Keratinocyte (primary cell): ENCODE results near the gene ZER1.

Experiments
- CTCF ChIP-seq, 3 experiments: IDR thresholded peaks in 1 of 3; conservative IDR thresholded peaks in 1 of 3; optimal IDR thresholded peaks in 1 of 3; 2 replicates in 2 of 3; 3 replicates in 1 of 3; pipeline versions ENCODE3 to v1.5.1; 2011; ENCODE audit warnings: low read length in 3 of 3, mild to moderate bottlenecking in 3 of 3, moderate library complexity in 2 of 3, control low read depth in 1 of 3, inconsistent platforms in 1 of 3; ENCODE audit not compliant: insufficient read depth in 2 of 3; ENCODE audit errors: extremely low read depth in 1 of 3
- EZH2 ChIP-seq: IDR thresholded peaks from one replicate; pipeline ENCODE4 v1.6.1; 2012; ENCODE audit warnings: inconsistent platforms, mild to moderate bottlenecking, low read length, moderate library complexity

GRCh38 chr9:128703616-128704355 is 67.9 kb downstream of the ZER1 start:
- TF ChIP-seq CTCF (optimal IDR thresholded peaks at IDR 0.05 in 1 of 3, IDR thresholded peaks at IDR 0.05 in 1 of 3, conservative IDR thresholded peaks at IDR 0.05 in 1 of 3; ENCODE audit: extremely low read depth in 1 of 3, insufficient read depth in 2 of 3, low read length in 3 of 3) = no peak
- no peak for TF ChIP-seq EZH2
